IPS DF 4.7 (cell line): ENCODE measurements around the gene GFER.
"Not testable (repeated sequence)": the region's sequence is repeated elsewhere in the genome, so short reads cannot be mapped to it uniquely, and the experiment has no call there.

Experiments used
- DNase-seq: peaks from one replicate; pipeline ENCODE4 v3.0.0-alpha.2; 2013; ENCODE audit warnings: low spot score; ENCODE audit errors: extremely low read depth

Gene GFER

GRCh38 chr16:1983544-1984346 is at the start of gene GFER:
TSS of gene GFER (plus strand) at chr16:1984193. CDS start at chr16:1984219, 26 bp downstream.
- no peak for DNase-seq

- no peak for DNase-seq
Observed at GRCh38 chr16:1936945-1937479, 47.0 kb upstream of the GFER start.

- no peak for DNase-seq
Observed at GRCh38 chr16:1938316-1938715, 45.7 kb upstream of the GFER start.

GRCh38 chr16:1938910-1939309 is 45.1 kb upstream of the GFER start:
- no peak for DNase-seq

- DNase-seq, result not testable (repeated sequence)
Observed at GRCh38 chr16:1939833-1940232, 44.2 kb upstream of the GFER start.

GRCh38 chr16:1940273-1941161 is 43.5 kb upstream of the GFER start:
- DNase-seq, result no peak

- no peak for DNase-seq
Observed at GRCh38 chr16:1941162-1942046, 42.6 kb upstream of the GFER start.

- no peak for DNase-seq
Observed at GRCh38 chr16:1942047-1942809, 41.8 kb upstream of the GFER start.

- no peak for DNase-seq
Observed at GRCh38 chr16:1942810-1943726, 40.9 kb upstream of the GFER start, which contains the start of gene MSRB1. TSS of gene MSRB1 (minus strand) at chr16:1943199. CDS start at chr16:1943156, 43 bp downstream.

- DNase-seq, result no peak
Observed at GRCh38 chr16:1944612-1945199, 39.3 kb upstream of the GFER start.

GRCh38 chr16:1945559-1946391 is 38.2 kb upstream of the GFER start:
- DNase-seq, result no peak

- DNase-seq, result no peak
Observed at GRCh38 chr16:1946495-1947368, 37.3 kb upstream of the GFER start.

GRCh38 chr16:1947369-1947670 is 36.7 kb upstream of the GFER start:
- DNase-seq, result no peak

GRCh38 chr16:1949507-1949906 is 34.5 kb upstream of the GFER start:
- DNase-seq, result no peak

- no peak for DNase-seq
Observed at GRCh38 chr16:1950047-1950446, 33.9 kb upstream of the GFER start.

- DNase-seq, result no peak
Observed at GRCh38 chr16:1950559-1950958, 33.4 kb upstream of the GFER start.

- no peak for DNase-seq
Observed at GRCh38 chr16:1953734-1954133, 30.3 kb upstream of the GFER start.
